Hepatocyte (in vitro differentiated cells): ENCODE measurements around the gene RARRES2. TPM values are rescaled to one million over a fixed set of nuclear protein-coding genes. Genes with fewer than 3 reads are reported as not detected.

Experiments
- DNase-seq: peaks from one replicate; pipeline ENCODE4 v3.0.0-alpha.2; 2016; ENCODE audit warnings: low spot score
- H2AFZ ChIP-seq: fragments of 200-600 bp; sonication (generic); 2 replicates; pipeline ENCODE4 v1.6.0; 2016; ENCODE audit warnings: antibody characterized with exemption, mild to moderate bottlenecking
- H3K27ac ChIP-seq: fragments of 200-600 bp; sonication (generic); 2 replicates; pipeline ENCODE4 v1.5.1; 2016; ENCODE audit warnings: mild to moderate bottlenecking
- H3K27me3 ChIP-seq: fragments of 200-600 bp; sonication (generic); 2 replicates; pipeline ENCODE4 v1.6.1; 2016
- H3K36me3 ChIP-seq: fragments of 200-600 bp; sonication (generic); replicated peaks from 2 replicates; pipeline ENCODE4 v1.5.1; 2016; ENCODE audit warnings: low read depth; ENCODE audit not compliant: insufficient read depth
- H3K4me1 ChIP-seq: fragments of 200-600 bp; sonication (generic); 2 replicates; pipeline ENCODE4 v1.5.1; 2016; ENCODE audit warnings: mild to moderate bottlenecking, moderate library complexity; ENCODE audit not compliant: insufficient read depth
- H3K4me2 ChIP-seq: fragments of 200-600 bp; sonication (generic); 2 replicates; pipeline ENCODE4 v1.6.0; 2016
- H3K4me3 ChIP-seq: fragments of 200-600 bp; sonication (generic); 2 replicates; pipeline ENCODE4 v1.5.1; 2016; ENCODE audit warnings: mild to moderate bottlenecking
- H3K79me2 ChIP-seq: fragments of 200-600 bp; sonication (generic); 2 replicates; pipeline ENCODE4 v1.6.0; 2017; ENCODE audit warnings: mild to moderate bottlenecking
- H3K9me2 ChIP-seq: fragments of 200-600 bp; sonication (generic); replicated peaks from 2 replicates; pipeline ENCODE4 v1.6.0; 2017; ENCODE audit warnings: mild to moderate bottlenecking; ENCODE audit not compliant: insufficient read depth
- H3K9me3 ChIP-seq: fragments of 200-600 bp; sonication (generic); 2 replicates; pipeline ENCODE4 v1.5.1; 2016; ENCODE audit warnings: low read depth, mild to moderate bottlenecking
- H4K20me1 ChIP-seq: fragments of 200-600 bp; sonication (generic); 2 replicates; pipeline ENCODE4 v1.6.0; 2016; ENCODE audit warnings: mild to moderate bottlenecking; ENCODE audit not compliant: insufficient read depth, poor library complexity, severe bottlenecking
- CTCF ChIP-seq: fragments of 200-600 bp; sonication (generic); IDR thresholded peaks from 2 replicates; pipeline ENCODE4 v1.5.1; 2016; ENCODE audit warnings: antibody characterized with exemption, mild to moderate bottlenecking; ENCODE audit not compliant: poor library complexity
- EZH2 ChIP-seq: fragments of 200-600 bp; sonication (generic); IDR thresholded peaks from 2 replicates; pipeline ENCODE4 v1.6.1; 2016; ENCODE audit warnings: antibody characterized with exemption, mild to moderate bottlenecking, borderline replicate concordance
- EZH2phosphoT487 ChIP-seq: fragments of 200-600 bp; sonication (generic); IDR thresholded peaks from one replicate; pipeline ENCODE4 v1.6.1; 2018; ENCODE audit warnings: antibody characterized with exemption, mild to moderate bottlenecking, low read depth, moderate library complexity; ENCODE audit not compliant: unreplicated experiment, severe bottlenecking
- WGBS: methylation state at CpG from one replicate; pipeline ENCODE4 v1.1.6; 2016; ENCODE audit warnings: low lambda C conversion rate; ENCODE audit errors: missing lambda C conversion rate; 5-methylcytosine and 5-hydroxymethylcytosine counted together
- polyA plus RNA-seq: library from polyadenylated mRNA; unstranded; fragments of >200 nt; fragmentation: Nextera tagmentation; extraction: Ambion mirVana; gene quantifications from 2 replicates; pipeline ENCODE4 v1.2.1, GENCODE V29; 2016
- total RNA-seq: library from RNA; depleted of rRNA; stranded (reverse); fragments of >200 nt; gene quantifications from 2 replicates; pipeline ENCODE4 v1.2.3, GENCODE V29; 2014

RARRES2 gene
- total and polyA plus RNA-seq, 2 experiments from 2014 or later, result 104 to 187 TPM

GRCh38 chr7:150338166-150338829 is 3.1 kb downstream of the RARRES2 start:
- Histone ChIP-seq H3K9me3 (no peaks in the 10 kb centered on the region), H3K27me3 (peaks cover 22% of the 10 kb centered on the region), H3K79me2 (no peaks in the 10 kb centered on the region), H4K20me1 (no peaks in the 10 kb centered on the region), H3K4me2 (no peak overlapping the region), H2AFZ (no peak overlapping the region), H3K4me3 (no peak overlapping the region), H3K36me3 (no peaks in the 10 kb centered on the region), H3K27ac (no peak overlapping the region), H3K4me1 (peaks cover 26% of the 10 kb centered on the region), H3K9me2 (no peaks in the 10 kb centered on the region)
- WGBS, result 86% methylated on average over 11 of the region's 11 CpGs
- no peak for DNase-seq
- TF ChIP-seq EZH2 (no peak), CTCF (no peak), EZH2phosphoT487 (no peak)

GRCh38 chr7:150337659-150338081 is 3.8 kb downstream of the RARRES2 start:
- Histone ChIP-seq H2AFZ (no peak overlapping the region), H3K36me3 (no peaks in the 10 kb centered on the region), H3K4me2 (no peak overlapping the region), H3K4me1 (peaks cover 26% of the 10 kb centered on the region), H4K20me1 (no peaks in the 10 kb centered on the region), H3K9me3 (no peaks in the 10 kb centered on the region), H3K27me3 (peaks cover 18% of the 10 kb centered on the region), H3K79me2 (no peaks in the 10 kb centered on the region), H3K27ac (no peak overlapping the region), H3K9me2 (no peaks in the 10 kb centered on the region), H3K4me3 (no peak overlapping the region)
- no peak for DNase-seq
- TF ChIP-seq EZH2 (no peak), CTCF (no peak), EZH2phosphoT487 (no peak)
- WGBS, result 88% methylated on average over 6 of the region's 6 CpGs

GRCh38 chr7:150337179-150337578 is 4.2 kb downstream of the RARRES2 start:
- peaks cover 26% of the 10 kb centered on the region for H3K4me1 ChIP-seq
- no peak overlapping the region for H2AFZ ChIP-seq
- H3K4me2 ChIP-seq, result no peak overlapping the region
- 96% methylated on average over 15 of the region's 18 CpGs for WGBS
- no peaks in the 10 kb centered on the region for H3K9me2 ChIP-seq
- no peaks in the 10 kb centered on the region for H3K36me3 ChIP-seq
- H3K27me3 ChIP-seq, result peaks cover 13% of the 10 kb centered on the region
- no peak overlapping the region for H3K4me3 ChIP-seq
- DNase-seq, result no peak
- no peaks in the 10 kb centered on the region for H3K9me3 ChIP-seq
- no peak for TF ChIP-seq EZH2phosphoT487
- TF ChIP-seq CTCF, result no peak
- no peak for TF ChIP-seq EZH2
- H3K27ac ChIP-seq, result no peak overlapping the region
- no peaks in the 10 kb centered on the region for H4K20me1 ChIP-seq
- H3K79me2 ChIP-seq, result no peaks in the 10 kb centered on the region
